CD4-positive, alpha-beta T cell treated with Interleukin-2 at 100 ng/mL for 4 hours (primary cell): ENCODE results near the gene MFSD12.

Experiments
- DNase-seq: peaks from one replicate; pipeline ENCODE4 v3.0.0-alpha.2; 2020; ENCODE audit warnings: low spot score

MFSD12 gene

GRCh38 chr19:3506384-3507340, 50.7 kb downstream of the MFSD12 start:
- DNase-seq: peak; percentile 27

- DNase-seq: peak; percentile 100
Observed at GRCh38 chr19:3505598-3506383, 51.6 kb downstream of the MFSD12 start, which contains the start of gene FZR1. TSS of gene FZR1 (plus strand) at chr19:3506311. CDS start at chr19:3522990, 16,679 bp downstream.

- no peak for DNase-seq
Observed at GRCh38 chr19:3504735-3505134, 52.7 kb downstream of the MFSD12 start.

- no peak for DNase-seq
Observed at GRCh38 chr19:3503036-3503572, 54.3 kb downstream of the MFSD12 start.

GRCh38 chr19:3501780-3502179, 55.6 kb downstream of the MFSD12 start:
- DNase-seq: no peak

- DNase-seq: peak; percentile 98
Observed at GRCh38 chr19:3500429-3501101, 56.8 kb downstream of the MFSD12 start, which contains the start of gene DOHH. TSS of gene DOHH (minus strand) at chr19:3500674. CDS start at chr19:3496814, 3,860 bp downstream.

GRCh38 chr19:3499738-3500428, 57.5 kb downstream of the MFSD12 start:
- no peak for DNase-seq

- DNase-seq: no peak
Observed at GRCh38 chr19:3497757-3498520, 59.4 kb downstream of the MFSD12 start.

GRCh38 chr19:3496392-3497273, 60.8 kb downstream of the MFSD12 start:
- DNase-seq: no peak

GRCh38 chr19:3494559-3494958, 62.8 kb downstream of the MFSD12 start:
- DNase-seq: peak; percentile 71
